ENCODE results near the gene ASPG.
"Not testable (repeated sequence)": the region's sequence is repeated elsewhere in the genome, so short reads cannot be mapped to it uniquely, and the experiment has no call there.

DNA sequence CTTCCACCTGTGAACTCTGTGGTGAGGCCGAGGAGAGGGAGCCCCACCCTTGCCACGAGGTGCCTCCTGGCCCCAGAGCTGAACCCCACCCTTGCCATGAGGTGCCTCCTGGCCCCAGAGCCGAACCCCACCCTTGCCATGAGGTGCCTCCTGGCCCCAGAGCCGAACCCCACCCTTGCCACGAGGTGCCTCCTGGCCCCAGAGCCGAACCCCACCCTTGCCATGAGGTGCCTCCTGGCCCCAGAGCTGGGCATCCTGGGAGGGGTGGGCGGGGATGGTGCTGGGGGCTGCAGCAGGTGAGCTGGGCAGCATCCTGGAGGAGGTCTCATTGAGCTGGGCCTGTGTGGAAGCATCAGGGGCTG, 67.9 kb downstream of the ASPG start:
- not testable (repeated sequence) for TF ChIP-seq SMC3 (conservative IDR thresholded peaks at IDR 0.05; ENCODE audit: poor library complexity); RAD21 (conservative IDR thresholded peaks at IDR 0.05); EP300 (conservative IDR thresholded peaks at IDR 0.05; ENCODE audit: poor library complexity, severe bottlenecking); TAF1 (IDR thresholded peaks at IDR 0.05; ENCODE audit: low read depth); EZH2 (IDR thresholded peaks at IDR 0.05; ENCODE audit: borderline replicate concordance, insufficient read depth, low read length, poor library complexity, severe bottlenecking)
- TF ChIP-seq, protein P1, sequence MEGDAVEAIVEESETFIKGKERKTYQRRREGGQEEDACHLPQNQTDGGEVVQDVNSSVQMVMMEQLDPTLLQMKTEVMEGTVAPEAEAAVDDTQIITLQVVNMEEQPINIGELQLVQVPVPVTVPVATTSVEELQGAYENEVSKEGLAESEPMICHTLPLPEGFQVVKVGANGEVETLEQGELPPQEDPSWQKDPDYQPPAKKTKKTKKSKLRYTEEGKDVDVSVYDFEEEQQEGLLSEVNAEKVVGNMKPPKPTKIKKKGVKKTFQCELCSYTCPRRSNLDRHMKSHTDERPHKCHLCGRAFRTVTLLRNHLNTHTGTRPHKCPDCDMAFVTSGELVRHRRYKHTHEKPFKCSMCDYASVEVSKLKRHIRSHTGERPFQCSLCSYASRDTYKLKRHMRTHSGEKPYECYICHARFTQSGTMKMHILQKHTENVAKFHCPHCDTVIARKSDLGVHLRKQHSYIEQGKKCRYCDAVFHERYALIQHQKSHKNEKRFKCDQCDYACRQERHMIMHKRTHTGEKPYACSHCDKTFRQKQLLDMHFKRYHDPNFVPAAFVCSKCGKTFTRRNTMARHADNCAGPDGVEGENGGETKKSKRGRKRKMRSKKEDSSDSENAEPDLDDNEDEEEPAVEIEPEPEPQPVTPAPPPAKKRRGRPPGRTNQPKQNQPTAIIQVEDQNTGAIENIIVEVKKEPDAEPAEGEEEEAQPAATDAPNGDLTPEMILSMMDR (IDR thresholded peaks at IDR 0.05; ENCODE audit: poor library complexity, severe bottlenecking): not testable (repeated sequence)

Data from neural cell (in vitro differentiated cells).